Thyroid gland (tissue), 4 donors: ENCODE measurements around the gene CFAP58. TPM values are rescaled to one million over a fixed set of nuclear protein-coding genes. Genes with fewer than 3 reads are reported as not detected.

Experiments
- DNase-seq, 2 donors: peaks; one replicate each; pipeline ENCODE4 v3.0.0-alpha.2; 2019
- H3K27ac ChIP-seq, 3 donors: fragments of 200-600 bp; sonication (generic); 1 replicate in 2 of 3; 2 replicates in 1 of 3; pipeline ENCODE4 v1.5.1; 2016 to 2019; ENCODE audit warnings: mild to moderate bottlenecking in 1 of 3, moderate library complexity in 1 of 3
- H3K27me3 ChIP-seq: fragments of 200-600 bp; sonication (generic); one replicate; pipeline ENCODE4 v1.5.1; 2019
- H3K36me3 ChIP-seq, 2 donors: fragments of 200-600 bp; sonication (generic); one replicate each; pipeline ENCODE4 v1.5.1; 2016 to 2019
- H3K4me1 ChIP-seq, 2 donors: fragments of 200-600 bp; sonication (generic); one replicate each; pipeline ENCODE4 v1.5.1; 2017 to 2019
- H3K4me3 ChIP-seq, 3 donors: fragments of 200-600 bp; sonication (generic); replicated peaks in 1 of 3; 1 replicate in 2 of 3; 2 replicates in 1 of 3; pipeline ENCODE4 v1.5.1; 2016; ENCODE audit warnings: mild to moderate bottlenecking in 1 of 3
- H3K9me3 ChIP-seq: fragments of 200-600 bp; sonication (generic); one replicate; pipeline ENCODE4 v1.5.1; 2017
- POLR2A ChIP-seq, 2 donors: fragments of 450-650 bp; IDR thresholded peaks; one replicate each; pipeline ENCODE4 v1.6.1; 2017; ENCODE audit warnings: antibody characterized with exemption in 2 of 2, mild to moderate bottlenecking in 2 of 2, moderate library complexity in 1 of 2
- WGBS, 2 donors: methylation state at CpG; one replicate each; pipeline ENCODE4 v1.1.5; 2017; 5-methylcytosine and 5-hydroxymethylcytosine counted together
- intact Hi-C: fragments of 100-400 bp; cut with DNase I; formaldehyde crosslinking; loops from one replicate; pipeline ENCODE4 v1.15.1; 2023
- total RNA-seq, 4 donors: library from RNA; depleted of rRNA; stranded (reverse); fragments of >200 nt; gene quantifications; one replicate each; pipeline ENCODE4 v1.2.3, GENCODE V29; 2016
- TF ChIP-seq, protein P1 (sequence below), 6 experiments: fragments of 200-600 bp in 3 of 6; fragments of 450-650 bp in 3 of 6; sonication (generic) in 3 of 6; IDR thresholded peaks; one replicate each; pipeline ENCODE4 v1.5.1; 2016 to 2019; ENCODE audit warnings: antibody characterized with exemption in 6 of 6, mild to moderate bottlenecking in 2 of 6, inconsistent platforms in 1 of 6, moderate library complexity in 1 of 6

Gene CFAP58
- total RNA-seq, 4 donors from 2014 or later = 1.0 to 1.6 (median 1.2) TPM

DNA sequence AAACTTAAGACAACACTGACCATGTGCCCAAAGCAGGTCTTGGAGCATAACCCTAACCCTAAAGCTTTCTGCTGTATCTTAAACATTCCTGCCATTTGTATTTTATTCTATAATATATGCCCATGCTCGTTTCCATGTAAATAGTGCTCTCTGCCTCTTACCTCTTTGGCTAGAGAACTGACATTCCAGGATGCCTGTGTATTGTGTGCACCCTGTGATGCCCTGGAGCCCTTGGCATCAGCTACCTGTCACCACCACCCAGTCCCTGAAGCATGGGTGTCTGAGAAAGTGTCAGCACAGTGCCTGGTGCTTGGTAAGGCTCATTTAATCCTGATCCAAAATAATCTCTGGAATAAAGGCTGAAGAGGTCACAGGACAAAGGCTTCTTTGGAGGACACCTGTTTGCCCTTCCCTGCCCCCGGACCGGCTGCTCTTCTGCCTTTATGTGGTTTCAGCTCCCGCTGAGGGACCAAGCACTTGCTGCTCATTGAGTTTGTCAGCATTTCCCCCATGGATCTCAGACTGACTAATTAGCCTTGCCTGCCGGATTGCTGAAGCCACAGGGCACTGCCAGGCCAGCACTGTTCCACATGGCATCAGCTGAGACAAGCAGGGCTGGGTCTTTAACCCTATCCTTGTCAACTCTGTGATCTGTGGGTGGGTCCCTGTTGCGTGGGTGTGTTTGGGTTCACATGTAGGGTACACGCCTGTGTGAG is 148.4 kb downstream of the CFAP58 start:
- Histone ChIP-seq H3K4me3 (no peak overlapping the region), H3K9me3 (no peaks in the 10 kb centered on the region), H3K27me3 (no peaks in the 10 kb centered on the region), H3K4me1 (no peaks in the 10 kb centered on the region), H3K27ac (no peak overlapping the region), H3K36me3 (no peaks in the 10 kb centered on the region)
- WGBS, 2 donors = 70 to 72% methylated on average over 6 to 7 of the region's 7 CpGs
- intact Hi-C loops = no loop called here
- DNase-seq = no peak
- TF ChIP-seq POLR2A (IDR thresholded peaks at IDR 0.05) = no peak

DNA sequence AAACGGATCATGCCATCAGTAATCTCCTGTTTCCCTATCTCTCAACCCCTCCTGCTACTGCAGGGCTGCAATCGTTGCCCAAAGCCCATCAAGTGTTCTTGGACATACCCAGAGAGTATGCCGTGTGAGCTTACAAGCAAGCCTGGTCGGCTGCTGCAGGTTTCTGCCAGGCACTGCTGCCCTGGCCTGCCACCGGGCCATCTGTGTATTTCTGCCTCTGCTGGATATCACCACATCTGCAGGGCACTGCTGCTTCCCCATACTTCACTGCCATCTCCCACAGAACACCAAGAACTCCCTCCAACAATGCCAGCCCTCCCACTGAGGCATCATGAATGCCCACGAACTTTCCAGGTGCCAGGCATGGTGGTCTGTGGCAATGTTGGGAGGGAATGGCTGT is 149.3 kb downstream of the CFAP58 start:
- Histone ChIP-seq H3K9me3 (no peaks in the 10 kb centered on the region), H3K27ac (no peak overlapping the region), H3K4me1 (no peaks in the 10 kb centered on the region), H3K27me3 (no peaks in the 10 kb centered on the region), H3K36me3 (no peaks in the 10 kb centered on the region), H3K4me3 (no peak overlapping the region)
- no peak for DNase-seq
- whole genome bisulfite sequencing, 2 donors = 42 to 55% methylated on average over 6 of the region's 6 CpGs
- intact Hi-C loops = no loop called here
- TF ChIP-seq, protein P1, sequence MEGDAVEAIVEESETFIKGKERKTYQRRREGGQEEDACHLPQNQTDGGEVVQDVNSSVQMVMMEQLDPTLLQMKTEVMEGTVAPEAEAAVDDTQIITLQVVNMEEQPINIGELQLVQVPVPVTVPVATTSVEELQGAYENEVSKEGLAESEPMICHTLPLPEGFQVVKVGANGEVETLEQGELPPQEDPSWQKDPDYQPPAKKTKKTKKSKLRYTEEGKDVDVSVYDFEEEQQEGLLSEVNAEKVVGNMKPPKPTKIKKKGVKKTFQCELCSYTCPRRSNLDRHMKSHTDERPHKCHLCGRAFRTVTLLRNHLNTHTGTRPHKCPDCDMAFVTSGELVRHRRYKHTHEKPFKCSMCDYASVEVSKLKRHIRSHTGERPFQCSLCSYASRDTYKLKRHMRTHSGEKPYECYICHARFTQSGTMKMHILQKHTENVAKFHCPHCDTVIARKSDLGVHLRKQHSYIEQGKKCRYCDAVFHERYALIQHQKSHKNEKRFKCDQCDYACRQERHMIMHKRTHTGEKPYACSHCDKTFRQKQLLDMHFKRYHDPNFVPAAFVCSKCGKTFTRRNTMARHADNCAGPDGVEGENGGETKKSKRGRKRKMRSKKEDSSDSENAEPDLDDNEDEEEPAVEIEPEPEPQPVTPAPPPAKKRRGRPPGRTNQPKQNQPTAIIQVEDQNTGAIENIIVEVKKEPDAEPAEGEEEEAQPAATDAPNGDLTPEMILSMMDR (IDR thresholded peaks at IDR 0.05) = no peak
- no peak for TF ChIP-seq POLR2A (IDR thresholded peaks at IDR 0.05)

Other genes with a start within 250 kb of the CFAP58 start
- 10 to 100 TPM in 1 of 4 donors, 1 to 10 TPM in 3; 4.5 to 12.1 (median 5.1) TPM for gene SFR1, start 231.7 kb upstream of the CFAP58 start, total RNA-seq
- 10 to 100 TPM in 2 of 4 donors, 1 to 10 TPM in 2; 8.2 to 16.9 (median 11.5) TPM for gene CFAP43, start 121.5 kb upstream of the CFAP58 start, total RNA-seq
- gene GSTO1, start 98.9 kb upstream of the CFAP58 start, total RNA-seq = 100 to 1,000 TPM in 2 of 4 donors, 10 to 100 TPM in 2; 86.1 to 129 (median 102) TPM
- gene GSTO2, start 84.6 kb upstream of the CFAP58 start, total RNA-seq = 10 to 100 TPM in 3 of 4 donors, 1 to 10 TPM in 1; 7.5 to 16.3 (median 12.8) TPM
- gene ITPRIP, start 15.4 kb upstream of the CFAP58 start, total RNA-seq = 10 to 100 TPM; 28.0 to 44.2 (median 29.4) TPM